Activated CD8-positive, alpha-beta memory T cell treated with anti-CD3 and anti-CD28 coated beads, Interleukin-2, amount 50 U/mL, for 24 hours (primary cell): ENCODE results near the gene KCNG2.
"Not testable (repeated sequence)": the region's sequence is repeated elsewhere in the genome, so short reads cannot be mapped to it uniquely, and the experiment has no call there.

Source experiments
- DNase-seq: peaks from one replicate; pipeline ENCODE4 v3.0.0-alpha.2; 2020; ENCODE audit errors: extremely low read depth

The KCNG2 gene

DNA sequence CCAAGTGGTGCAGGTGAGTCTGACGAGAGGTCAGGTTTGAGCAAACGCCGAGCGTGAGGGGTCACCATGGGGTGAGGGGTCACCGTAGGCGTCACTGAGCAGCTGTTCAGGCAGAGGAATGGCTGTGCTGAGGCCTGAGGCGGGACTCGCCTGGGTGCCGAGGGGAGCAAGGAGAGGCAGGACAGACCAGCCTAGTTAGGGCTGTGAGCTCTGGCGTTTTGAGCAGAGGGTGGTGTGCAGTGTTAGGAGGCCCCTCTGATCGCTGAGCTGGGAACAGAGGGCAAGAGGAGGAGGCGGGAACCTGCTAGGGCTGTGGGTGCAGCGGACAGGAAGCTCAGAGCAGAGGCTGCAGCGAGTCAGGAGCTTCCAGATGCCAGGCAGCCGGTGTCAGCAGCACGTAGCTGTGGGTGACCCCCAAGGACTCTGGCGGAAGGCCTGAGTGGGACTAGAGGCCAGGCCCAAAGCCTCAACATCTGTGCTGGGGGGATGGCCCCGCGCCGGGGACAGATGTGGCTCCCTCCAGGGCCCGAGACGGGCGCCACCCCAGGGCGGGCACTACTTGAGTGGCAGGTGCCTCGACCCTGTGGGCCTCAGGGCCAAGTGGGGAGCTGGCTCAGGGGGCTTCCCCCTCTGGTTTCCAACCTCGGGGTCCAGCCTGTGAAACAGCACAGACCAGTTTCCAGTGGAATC is 55.7 kb downstream of the KCNG2 start:
- no peak for DNase-seq

DNA sequence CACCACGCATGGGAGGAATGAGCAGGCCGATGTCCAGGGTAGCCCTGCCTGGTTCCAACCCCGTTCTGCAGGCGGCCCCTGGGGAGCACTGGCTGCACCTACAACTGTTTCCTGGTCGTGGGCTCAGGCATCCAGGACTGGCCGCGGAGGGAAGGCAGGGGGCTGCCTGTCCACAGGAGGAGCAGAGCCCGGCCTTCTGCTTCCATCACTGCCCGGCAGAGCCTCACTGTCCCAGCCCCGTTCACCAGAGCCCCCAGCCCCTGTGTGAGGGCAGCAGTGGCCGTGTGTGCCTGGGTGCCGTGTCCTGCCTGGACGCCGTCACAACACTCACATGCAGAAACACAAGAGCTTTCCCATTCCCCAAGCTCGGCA is 56.2 kb downstream of the KCNG2 start:
- DNase-seq = no peak

DNA sequence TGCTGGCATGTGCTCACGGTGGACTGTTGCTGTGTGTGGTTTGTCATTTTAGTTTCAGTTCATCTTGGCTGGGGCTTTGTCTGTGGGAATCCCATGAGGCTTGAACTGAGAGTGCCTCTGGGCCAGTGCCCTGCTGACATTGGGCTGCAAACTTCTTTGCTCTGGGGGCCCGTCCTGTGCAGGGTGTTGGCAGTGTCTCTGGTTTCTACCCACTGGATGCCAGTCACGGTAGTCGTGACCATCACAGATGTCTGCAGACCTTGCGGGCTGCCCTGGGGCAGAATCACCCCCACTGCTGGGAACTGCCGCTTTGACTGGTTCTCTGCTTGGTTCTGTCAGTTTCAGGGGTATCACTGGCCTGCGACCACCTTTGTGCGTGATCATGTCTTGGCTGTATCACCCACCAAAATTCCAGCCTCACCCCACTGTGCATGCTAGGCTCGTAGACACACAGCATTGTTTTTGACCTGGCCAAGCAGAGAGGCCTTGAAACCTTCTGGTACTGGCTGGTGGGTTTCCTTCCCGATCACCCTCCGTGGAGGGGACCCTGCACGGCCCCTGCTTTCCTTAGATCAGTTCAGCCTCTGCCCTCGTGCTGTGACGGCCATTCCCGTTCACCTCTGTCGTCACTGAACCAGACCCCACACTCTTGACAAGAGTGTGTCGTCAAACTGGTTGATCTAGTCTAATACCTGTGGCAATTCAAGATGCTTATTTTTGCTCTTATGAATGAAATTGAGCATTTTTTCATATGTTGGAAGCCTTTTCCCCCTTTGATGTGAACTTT is 57.6 kb downstream of the KCNG2 start:
- no peak for DNase-seq

GRCh38 chr18:79856119-79857007 is 58.6 kb downstream of the KCNG2 start:
- no peak for DNase-seq

DNA sequence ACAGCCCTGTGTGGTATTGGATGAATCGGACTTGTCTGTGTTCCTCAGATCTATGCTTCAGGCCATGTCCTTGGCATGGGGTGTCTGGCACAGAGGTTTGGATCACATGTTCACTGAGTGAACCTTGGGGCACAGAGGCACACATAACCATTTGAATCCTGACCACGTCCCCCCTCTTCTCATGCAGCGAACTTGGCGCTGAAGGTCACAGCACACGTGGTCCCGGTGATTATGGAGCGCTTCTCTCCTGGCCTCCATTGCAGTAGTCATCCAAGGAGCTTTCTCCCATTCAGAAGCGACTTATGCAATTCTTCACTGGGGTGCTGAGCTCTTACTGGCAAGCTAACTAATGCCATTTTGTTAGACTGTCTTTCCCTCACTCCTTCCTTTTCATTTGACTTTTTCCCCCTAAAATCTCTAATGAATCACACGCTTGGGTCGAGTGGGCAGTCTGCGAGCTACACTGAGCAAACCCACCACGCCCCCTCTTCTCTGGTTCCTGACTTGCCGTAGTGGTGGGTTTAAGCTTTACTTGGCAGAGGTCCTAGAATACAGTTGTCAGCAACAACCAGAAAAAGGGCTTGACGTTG is 59.4 kb downstream of the KCNG2 start:
- no peak for DNase-seq

- DNase-seq = no peak
These were observed 61.6 kb downstream of the KCNG2 start for GRCh38 chr18:79859314-79859713.

DNA sequence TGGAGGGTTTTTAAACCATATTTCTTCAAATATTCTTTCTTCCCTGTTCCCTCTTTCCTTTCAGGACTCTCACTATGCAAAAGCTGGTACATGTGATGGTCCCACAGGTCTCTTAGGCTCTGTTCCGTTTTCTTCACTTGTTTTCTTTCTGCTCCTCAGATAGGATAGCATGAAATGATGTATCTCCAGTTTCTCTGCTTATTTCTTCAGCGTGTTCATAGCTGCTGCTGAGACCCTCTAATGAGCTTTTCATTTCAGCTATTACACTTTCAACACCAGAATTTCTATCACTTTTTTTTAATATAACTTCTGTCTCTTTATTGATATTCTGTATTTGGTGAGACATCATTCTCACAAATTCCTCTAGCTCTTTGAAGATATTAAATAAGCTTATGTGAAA is 63.9 kb downstream of the KCNG2 start:
- DNase-seq = no peak

DNA sequence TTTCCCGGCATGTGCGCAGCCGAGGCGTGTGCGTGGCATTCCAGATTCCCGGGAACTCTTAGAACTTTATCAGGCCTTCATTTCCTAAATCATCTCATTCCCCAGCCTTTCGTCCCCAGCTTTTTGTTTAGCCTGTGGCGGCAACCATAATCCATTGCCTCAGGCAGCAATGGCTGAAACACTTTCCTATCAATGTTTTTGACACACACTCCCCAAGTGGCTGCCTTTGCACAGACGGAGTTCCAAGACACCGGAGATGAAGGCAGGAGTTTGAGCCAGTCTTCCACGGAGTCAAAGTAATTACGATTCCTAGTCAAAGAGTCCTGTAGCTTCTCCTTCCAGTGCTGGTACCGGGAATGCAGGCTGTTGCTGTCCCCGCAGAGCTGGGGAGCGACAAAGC is 64.8 kb downstream of the KCNG2 start:
- DNase-seq = no peak

- DNase-seq = no peak
These were observed 65.6 kb downstream of the KCNG2 start for GRCh38 chr18:79863161-79864005.

DNA sequence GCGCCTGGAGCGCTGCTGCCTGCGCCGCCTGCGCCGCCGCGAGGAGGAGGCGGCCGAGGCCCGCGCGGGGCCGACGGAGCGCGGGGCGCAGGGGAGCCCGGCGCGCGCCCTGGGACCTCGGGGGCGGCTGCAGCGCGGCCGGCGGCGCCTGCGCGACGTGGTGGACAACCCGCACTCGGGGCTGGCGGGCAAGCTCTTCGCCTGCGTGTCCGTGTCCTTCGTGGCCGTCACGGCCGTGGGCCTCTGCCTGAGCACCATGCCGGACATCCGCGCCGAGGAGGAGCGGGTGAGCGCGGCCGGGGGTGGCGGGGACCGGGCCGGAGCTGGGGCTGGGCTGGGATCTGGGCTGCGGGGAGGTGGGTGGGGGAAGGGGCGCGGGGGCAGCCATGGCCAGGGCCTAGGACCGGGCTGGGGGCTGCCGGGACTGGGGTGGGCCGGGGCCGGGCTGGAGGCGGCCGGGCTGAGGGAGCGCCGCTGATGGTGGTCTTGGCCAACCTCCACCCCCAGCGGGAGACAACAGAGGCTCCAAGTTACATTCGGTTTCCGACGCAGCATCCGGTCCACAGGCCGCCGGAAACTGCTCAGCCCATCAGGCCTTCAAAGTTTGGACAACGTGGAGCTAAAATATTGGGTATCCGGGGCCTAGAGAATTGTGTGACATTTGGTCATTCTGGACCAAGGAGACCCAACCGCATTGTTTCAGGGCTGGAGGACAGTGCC is 66.4 kb downstream of the KCNG2 start:
- DNase-seq = no peak

DNA sequence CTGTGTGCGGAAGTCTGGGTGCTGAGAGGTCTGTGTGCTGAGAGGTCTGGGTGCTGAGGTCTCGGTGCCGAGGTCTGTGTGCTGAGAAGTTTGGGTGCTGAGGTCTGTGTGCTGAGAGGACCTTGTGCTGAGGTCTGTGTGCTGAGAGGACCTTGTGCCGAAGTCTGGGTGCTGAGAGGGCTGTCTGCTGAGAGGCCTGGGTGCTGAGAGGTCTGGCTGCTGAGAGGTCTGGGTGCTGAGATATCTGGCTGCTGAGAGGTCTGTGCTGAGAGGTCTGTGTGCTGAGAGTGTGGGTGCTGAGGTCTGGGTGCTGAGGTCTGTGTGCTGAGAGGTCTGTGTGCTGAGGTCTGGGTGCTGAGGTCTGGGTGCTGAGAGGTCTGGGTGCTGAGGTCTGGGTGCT is 67.2 kb downstream of the KCNG2 start:
- DNase-seq = not testable (repeated sequence)

DNA sequence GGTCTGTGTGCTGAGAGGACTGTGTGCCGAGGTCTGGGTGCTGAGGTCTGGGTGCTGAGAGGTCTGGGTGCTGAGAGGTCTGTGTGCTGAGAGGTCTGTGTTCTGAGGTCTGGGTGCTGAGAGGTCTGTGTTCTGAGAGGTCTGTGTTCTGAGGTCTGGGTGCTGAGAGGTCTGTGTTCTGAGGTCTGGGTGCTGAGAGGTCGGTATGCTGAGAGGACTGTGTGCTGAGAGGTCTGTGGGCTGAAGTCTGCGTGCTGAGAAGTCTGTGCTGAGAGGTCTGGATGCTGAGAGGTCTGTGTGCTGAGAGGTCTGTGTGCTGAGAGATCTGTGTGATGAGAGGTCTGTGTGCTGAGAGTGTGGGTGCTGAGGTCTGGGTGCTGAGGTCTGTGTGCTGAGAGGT is 68.2 kb downstream of the KCNG2 start:
- DNase-seq = not testable (repeated sequence)

DNA sequence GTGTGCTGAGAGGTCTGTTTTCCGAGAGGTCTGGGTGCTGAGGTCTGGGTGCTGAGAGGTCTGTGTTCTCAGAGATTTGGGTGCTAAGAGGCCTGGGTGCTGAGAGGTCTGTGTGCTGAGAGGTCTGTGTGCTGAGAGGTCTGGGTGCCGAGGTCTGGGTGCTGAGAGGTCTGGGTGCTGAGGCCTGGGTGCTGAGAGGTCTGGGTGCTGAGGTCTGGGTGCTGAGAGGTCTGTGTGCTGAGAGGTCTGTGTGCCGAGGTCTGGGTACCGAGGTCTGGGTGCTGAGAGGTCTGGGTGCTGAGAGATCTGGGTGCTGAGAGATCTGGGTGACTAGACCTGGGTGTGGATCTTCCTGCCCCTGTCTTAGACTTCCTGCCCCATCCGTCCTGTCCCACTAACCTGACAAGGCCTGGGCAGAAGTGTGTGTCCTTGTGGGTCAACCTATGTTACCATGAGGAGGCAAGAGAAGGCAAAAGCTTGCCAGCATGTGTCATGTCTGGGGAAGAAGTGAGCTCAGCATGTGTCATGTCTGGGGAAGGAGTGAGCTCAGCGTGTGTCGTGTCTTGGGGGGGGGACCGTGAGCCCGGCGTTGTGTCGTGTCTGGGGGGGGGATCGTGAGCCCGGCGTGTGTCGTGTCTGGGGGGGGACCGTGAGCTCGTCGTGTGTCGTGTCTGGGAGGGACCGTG is 69.3 kb downstream of the KCNG2 start:
- no peak for DNase-seq

DNA sequence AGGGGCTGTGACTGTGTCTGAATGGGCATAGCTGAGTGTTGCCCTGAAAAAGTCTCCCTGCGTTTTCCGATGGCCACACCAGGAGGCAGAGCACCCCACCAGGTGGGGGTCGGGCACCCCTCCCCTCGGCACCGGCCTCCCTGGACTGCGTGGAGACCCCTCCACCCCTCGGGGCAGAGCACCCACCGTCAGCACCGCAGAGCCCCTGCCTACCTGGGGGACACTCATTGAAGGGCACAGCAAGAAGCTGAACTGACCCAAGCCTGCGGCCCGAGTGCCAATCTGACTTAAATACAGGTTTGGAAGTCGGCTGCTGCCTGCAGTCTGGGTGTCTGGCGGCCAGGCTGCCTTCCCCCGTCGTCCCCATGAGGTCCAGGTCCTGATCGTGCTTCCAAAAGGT is 69.9 kb downstream of the KCNG2 start:
- DNase-seq = no peak

- DNase-seq = no peak
These were observed 70.5 kb downstream of the KCNG2 start for GRCh38 chr18:79868168-79868784.

DNA sequence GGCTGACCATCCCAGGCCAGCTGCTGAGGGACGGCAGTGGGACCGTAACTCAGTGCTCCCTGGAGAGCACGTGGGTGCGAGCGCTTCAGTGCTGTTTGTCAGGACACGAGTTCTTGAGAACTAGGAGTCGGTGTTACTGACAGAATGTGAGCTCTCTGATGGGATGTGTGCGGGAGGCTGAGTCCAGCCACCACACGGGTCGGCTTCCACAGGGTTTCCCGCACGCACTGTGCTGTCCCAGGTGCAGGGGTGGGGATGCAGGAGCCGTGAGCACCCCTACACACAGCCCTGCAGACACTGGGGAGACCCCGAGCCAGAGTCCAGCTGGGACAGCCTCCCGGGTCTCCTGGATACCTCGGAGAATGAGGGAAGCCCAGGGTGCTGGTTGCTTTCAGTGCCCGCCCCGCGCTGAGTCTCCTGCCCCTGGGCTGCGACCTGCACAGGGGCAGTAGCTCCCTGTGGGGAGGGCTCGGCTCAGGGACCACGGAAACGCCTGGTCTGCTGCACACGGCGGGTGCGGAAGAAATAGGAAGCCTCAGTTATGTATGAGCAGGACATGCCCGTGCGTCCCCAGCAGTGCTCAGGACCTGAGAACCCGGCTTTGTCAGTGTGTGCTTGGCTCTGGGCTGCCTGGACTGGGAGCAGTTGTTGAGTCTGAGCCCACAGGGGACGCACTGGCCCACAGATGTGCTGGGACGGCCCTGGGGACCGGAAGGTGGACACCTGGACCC is 71.2 kb downstream of the KCNG2 start:
- DNase-seq = no peak

GRCh38 chr18:79869591-79870300 is 72.0 kb downstream of the KCNG2 start:
- DNase-seq = no peak
